GM12891 (cell line): ENCODE results near the gene MYO6.

ENCODE experiments used
- POLR2A ChIP-seq: IDR thresholded peaks from 2 replicates; pipeline ENCODE4 v1.6.1; 2011; ENCODE audit warnings: low read depth, low read length, control low read depth
- POLR2AphosphoS5 ChIP-seq: IDR thresholded peaks from 2 replicates; pipeline ENCODE4 v1.6.1; 2011; ENCODE audit warnings: low read depth, low read length, control low read depth

GRCh38 chr6:75931011-75931680 lies 182.1 kb downstream of the MYO6 start:
- TF ChIP-seq POLR2AphosphoS5 (no peak), POLR2A (no peak)
